ENCODE measurements around the gene BMP7.

Gene BMP7

DNA sequence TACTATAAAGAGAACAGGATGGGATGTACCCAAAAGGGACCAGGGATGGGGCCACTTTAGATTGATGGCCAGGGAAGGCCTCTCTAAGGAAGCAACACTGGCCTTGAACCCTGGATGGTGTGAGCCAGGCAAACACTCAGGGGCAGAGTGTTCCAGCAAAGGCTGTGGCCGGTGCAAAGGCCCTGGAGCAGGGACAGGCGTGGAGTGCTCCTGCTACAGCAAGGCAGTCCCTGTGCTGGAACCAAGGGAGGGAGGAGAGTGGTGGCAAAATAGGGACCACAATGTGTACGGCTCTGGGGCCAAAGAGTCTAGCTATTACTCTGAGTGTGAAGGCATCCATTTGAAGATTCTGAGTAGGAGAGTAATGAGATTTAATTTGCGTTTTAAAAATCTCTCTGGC, 131.6 kb downstream of the BMP7 start:
- TF ChIP-seq, protein P1, sequence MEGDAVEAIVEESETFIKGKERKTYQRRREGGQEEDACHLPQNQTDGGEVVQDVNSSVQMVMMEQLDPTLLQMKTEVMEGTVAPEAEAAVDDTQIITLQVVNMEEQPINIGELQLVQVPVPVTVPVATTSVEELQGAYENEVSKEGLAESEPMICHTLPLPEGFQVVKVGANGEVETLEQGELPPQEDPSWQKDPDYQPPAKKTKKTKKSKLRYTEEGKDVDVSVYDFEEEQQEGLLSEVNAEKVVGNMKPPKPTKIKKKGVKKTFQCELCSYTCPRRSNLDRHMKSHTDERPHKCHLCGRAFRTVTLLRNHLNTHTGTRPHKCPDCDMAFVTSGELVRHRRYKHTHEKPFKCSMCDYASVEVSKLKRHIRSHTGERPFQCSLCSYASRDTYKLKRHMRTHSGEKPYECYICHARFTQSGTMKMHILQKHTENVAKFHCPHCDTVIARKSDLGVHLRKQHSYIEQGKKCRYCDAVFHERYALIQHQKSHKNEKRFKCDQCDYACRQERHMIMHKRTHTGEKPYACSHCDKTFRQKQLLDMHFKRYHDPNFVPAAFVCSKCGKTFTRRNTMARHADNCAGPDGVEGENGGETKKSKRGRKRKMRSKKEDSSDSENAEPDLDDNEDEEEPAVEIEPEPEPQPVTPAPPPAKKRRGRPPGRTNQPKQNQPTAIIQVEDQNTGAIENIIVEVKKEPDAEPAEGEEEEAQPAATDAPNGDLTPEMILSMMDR (IDR thresholded peaks at IDR 0.05) = no peak
- DNase-seq = no peak
- Mint-ChIP-seq H3K4me3 (no peak overlapping the region), H3K27ac (no peak overlapping the region), H3K9me3 (no peaks in the 10 kb centered on the region), H3K4me1 (peaks cover 67% of the 10 kb centered on the region), H3K36me3 (ENCODE audit: low read depth) (no peaks in the 10 kb centered on the region), H3K27me3 (ENCODE audit: low read depth, poor library complexity) (peaks cover 17% of the 10 kb centered on the region)

DNA sequence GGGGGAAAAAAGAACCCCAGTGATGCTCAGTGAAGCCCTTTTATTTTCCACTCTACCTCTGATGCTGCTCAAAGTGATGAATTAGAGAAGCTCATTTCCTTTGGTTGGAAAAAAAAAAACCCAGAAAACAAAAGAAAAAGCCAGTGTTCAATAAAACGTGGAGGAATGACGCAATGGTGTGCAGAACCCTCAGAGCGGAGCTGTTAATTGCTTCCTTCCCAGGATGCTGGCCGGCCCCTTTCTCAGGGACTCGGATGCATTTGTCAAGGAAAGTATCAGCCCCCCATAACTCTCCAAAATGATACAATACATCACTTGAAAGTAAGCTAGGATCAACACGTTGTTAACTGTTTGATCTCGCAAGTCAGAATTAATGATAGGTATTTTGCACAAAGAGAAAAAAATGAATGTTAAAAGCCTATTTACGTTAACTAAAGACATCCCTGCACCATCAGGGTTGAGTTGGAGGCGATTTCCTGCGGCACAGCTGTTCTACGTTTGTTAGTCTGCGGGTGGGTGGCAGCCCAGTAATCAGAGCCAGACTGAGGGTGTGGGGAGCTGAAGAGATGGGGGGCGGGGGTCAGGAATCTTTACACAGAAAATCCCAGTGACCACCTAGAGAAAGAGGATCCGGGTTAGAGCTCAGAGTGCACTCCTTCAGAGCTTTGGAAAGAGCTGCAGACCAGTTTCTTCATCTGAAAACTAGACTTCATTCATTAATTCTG, 132.4 kb downstream of the BMP7 start:
- H3K27ac Mint-ChIP-seq = peak overlapping the region; percentile 86
- DNase-seq = no peak
- peaks cover 17% of the 10 kb centered on the region for H3K27me3 Mint-ChIP-seq (ENCODE audit: low read depth, poor library complexity)
- H3K36me3 Mint-ChIP-seq (ENCODE audit: low read depth) = no peaks in the 10 kb centered on the region
- peaks cover 74% of the 10 kb centered on the region for H3K4me1 Mint-ChIP-seq
- TF ChIP-seq, protein P1 (IDR thresholded peaks at IDR 0.05) = no peak
- H3K9me3 Mint-ChIP-seq = no peaks in the 10 kb centered on the region
- H3K4me3 Mint-ChIP-seq = no peak overlapping the region

DNA sequence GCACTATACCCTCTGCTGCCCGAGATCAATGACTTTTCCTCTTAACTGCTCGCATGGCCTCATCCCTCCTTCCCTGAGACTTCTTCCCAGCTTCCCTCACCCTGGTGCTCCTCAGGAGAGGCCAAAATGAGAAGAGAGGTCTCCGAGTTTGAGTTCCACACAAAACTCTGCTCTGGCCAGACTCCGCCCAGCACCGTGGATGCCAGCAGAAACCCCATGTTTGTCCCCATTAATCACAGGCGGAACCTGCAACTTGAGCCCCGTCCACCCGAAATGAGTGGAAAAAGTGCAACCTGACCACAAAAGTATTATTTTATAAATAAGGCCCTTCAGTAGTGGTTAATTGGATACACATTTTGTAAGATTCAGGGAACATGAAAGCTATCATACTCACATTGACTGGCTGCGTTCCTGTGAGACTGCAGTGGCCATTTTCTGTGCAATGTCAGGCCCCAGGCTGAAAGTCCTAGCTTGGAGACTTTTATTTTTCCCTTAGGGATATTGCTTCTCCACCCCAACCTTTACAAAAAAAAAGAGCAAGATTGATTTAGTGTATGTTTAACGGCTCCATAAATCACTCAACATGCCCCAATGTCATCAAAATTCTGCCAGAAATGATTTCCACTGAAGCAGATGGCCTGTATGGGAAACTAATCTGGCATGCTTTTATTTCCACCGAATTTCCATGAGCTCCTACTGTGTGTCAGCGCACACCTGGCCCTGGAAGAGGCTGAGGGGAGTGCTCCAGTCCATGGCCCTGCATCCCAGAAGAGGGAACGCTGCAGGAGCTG, 134.6 kb downstream of the BMP7 start:
- no peak for DNase-seq
- Mint-ChIP-seq H3K27ac (peak overlapping the region; percentile 80), H3K4me1 (peaks cover 95% of the 10 kb centered on the region), H3K36me3 (ENCODE audit: low read depth) (no peaks in the 10 kb centered on the region), H3K4me3 (peak overlapping the region; percentile 10), H3K27me3 (ENCODE audit: low read depth, poor library complexity) (peaks cover 15% of the 10 kb centered on the region), H3K9me3 (no peaks in the 10 kb centered on the region)
- TF ChIP-seq, protein P1 (IDR thresholded peaks at IDR 0.05) = no peak

DNA sequence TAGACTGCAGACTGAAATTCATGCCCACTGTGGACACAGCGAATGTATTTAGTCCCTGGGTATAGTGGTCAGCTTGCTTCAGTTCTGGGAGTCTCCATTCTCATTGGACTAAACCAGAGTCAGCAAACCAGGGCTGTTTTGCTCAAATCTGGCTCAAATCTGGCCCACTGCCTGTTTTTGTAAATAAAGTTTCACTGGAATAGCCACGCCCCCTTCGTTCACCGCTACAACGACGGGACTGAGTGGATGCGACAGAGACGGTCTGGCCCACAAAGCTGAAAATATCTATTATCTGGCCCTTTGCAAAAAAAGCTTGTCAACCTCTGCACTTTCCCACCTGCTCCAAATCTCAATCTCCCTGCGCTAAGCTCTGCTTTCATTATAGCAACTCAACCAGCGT, 135.4 kb downstream of the BMP7 start:
- Mint-ChIP-seq H3K27ac (peak overlapping the region; percentile 80), H3K36me3 (ENCODE audit: low read depth) (peaks cover 6% of the 10 kb centered on the region), H3K9me3 (peaks cover 6% of the 10 kb centered on the region), H3K4me1 (peaks cover 95% of the 10 kb centered on the region), H3K4me3 (peak overlapping the region; percentile 10), H3K27me3 (ENCODE audit: low read depth, poor library complexity) (peaks cover 14% of the 10 kb centered on the region)
- TF ChIP-seq, protein P1 (IDR thresholded peaks at IDR 0.05) = no peak
- DNase-seq = no peak

DNA sequence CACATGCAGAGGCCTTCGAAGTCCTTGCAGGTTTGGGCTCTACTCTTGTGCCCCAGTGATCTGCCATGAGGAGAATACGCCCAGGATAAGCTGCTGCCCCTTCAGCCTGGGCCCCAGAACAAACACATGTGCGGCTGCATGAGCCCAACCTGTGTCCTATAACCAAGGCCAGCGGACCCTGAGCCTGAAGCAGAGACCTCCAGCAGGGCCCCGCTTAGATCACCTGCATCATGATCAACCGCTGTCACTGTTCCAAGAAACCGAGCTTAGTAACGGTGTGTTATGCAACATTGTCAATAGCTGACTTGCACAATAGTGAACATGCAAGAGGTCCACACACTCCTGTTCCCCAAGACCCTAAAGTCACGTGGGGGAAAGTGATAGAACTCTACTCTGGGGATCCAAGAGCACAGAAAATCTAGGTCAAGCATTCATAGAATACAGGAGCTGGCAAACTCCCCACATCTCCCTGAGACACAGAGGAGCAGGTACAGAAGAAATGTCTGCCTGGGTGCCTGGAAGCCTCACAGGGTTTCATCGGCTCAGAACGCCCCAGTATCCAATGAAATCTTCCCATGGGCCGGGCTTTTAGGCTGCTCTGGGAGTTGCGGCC, 136.2 kb downstream of the BMP7 start:
- DNase-seq = no peak

More for the DNA sequence above, 136.2 kb downstream of the BMP7 start:
- Mint-ChIP-seq H3K9me3 (peaks cover 14% of the 10 kb centered on the region), H3K27me3 (ENCODE audit: low read depth, poor library complexity) (peaks cover 19% of the 10 kb centered on the region), H3K4me1 (peaks cover 95% of the 10 kb centered on the region), H3K27ac (no peak overlapping the region), H3K4me3 (no peak overlapping the region), H3K36me3 (ENCODE audit: low read depth) (peaks cover 7% of the 10 kb centered on the region)
- TF ChIP-seq, protein P1 (IDR thresholded peaks at IDR 0.05) = no peak
